ENCODE data around the gene MAP2K2.

DNA sequence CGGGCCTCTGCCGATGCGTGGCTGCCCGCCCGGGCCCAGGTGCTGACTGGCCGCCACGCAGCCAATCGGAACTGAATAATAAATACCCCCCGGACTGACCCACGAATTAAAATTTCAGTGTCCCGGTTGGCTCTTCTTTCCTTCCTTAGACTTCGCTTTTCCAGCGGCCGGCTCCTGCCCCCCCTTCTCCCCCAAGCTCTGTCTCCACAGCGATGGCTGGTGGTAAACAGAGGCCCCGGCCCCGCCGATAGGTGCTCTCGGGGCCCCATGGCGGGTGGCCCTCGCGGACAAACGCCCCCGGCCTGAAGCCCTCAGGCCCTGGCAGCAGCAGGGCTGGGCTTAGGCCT is 59.8 kb downstream of the MAP2K2 start:
- TF ChIP-seq, protein P1, sequence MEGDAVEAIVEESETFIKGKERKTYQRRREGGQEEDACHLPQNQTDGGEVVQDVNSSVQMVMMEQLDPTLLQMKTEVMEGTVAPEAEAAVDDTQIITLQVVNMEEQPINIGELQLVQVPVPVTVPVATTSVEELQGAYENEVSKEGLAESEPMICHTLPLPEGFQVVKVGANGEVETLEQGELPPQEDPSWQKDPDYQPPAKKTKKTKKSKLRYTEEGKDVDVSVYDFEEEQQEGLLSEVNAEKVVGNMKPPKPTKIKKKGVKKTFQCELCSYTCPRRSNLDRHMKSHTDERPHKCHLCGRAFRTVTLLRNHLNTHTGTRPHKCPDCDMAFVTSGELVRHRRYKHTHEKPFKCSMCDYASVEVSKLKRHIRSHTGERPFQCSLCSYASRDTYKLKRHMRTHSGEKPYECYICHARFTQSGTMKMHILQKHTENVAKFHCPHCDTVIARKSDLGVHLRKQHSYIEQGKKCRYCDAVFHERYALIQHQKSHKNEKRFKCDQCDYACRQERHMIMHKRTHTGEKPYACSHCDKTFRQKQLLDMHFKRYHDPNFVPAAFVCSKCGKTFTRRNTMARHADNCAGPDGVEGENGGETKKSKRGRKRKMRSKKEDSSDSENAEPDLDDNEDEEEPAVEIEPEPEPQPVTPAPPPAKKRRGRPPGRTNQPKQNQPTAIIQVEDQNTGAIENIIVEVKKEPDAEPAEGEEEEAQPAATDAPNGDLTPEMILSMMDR (conservative IDR thresholded peaks at IDR 0.05; ENCODE audit: low read depth, low read length) = no peak
- TF ChIP-seq EZH2 (IDR thresholded peaks at IDR 0.05; ENCODE audit: borderline replicate concordance, low read depth, low read length, poor library complexity, severe bottlenecking) = no peak
